CD4-positive, alpha-beta T cell (primary cell): Measurements from ENCODE around the gene FSHB. TPM values are rescaled to one million over a fixed set of nuclear protein-coding genes. Genes with fewer than 3 reads are reported as not detected.

Experiments used
- ATAC-seq: fragments of 200-7000 bp; cut with Tn5 transposase; one replicate; pipeline ENCODE4 v1.10.0; 2022; ENCODE audit warnings: mild to moderate bottlenecking; ENCODE audit not compliant: poor library complexity
- CTCF ChIA-PET: fragments of 350-600 bp; sonication (Branson Sonifier 250); formaldehyde crosslinking; loops from one replicate; lab custom pipeline; 2021; ENCODE audit warnings: antibody characterized with exemption, inconsistent platforms; lab: Charles Lee
- POLR2A ChIA-PET: fragments of 350-600 bp; sonication (Branson Sonifier 250); formaldehyde crosslinking; loops from one replicate; lab custom pipeline; 2021; ENCODE audit warnings: antibody characterized with exemption, inconsistent platforms; lab: Charles Lee
- DNase-seq, 14 experiments: peaks; one replicate each; pipeline ENCODE4 v3.0.0-alpha.2; 2013 to 2020; ENCODE audit warnings: mixed read lengths in 2 of 14
- H3K27ac ChIP-seq, 2 donors: one replicate each; pipeline versions ENCODE4 v1.5.1 to v1.7.0; 2013; ENCODE audit warnings: low read length in 2 of 2, low read depth in 1 of 2, mild to moderate bottlenecking in 1 of 2
- H3K27me3 ChIP-seq, 2 experiments: 1 replicate in 1 of 2; 2 replicates in 1 of 2; pipeline versions ENCODE4 v1.6.1 to v1.7.0; 2013; ENCODE audit warnings: low read length in 2 of 2, control low read depth in 1 of 2, mild to moderate bottlenecking in 1 of 2, moderate library complexity in 1 of 2; ENCODE audit not compliant: insufficient read depth in 2 of 2, control insufficient read depth in 1 of 2
- H3K36me3 ChIP-seq: one replicate; pipeline ENCODE4 v1.6.1; 2013; ENCODE audit warnings: low read length, control low read depth; ENCODE audit not compliant: insufficient read depth
- H3K4me1 ChIP-seq: one replicate; pipeline ENCODE4 v1.6.1; 2013; ENCODE audit warnings: low read length, control low read depth; ENCODE audit not compliant: insufficient read depth
- H3K4me3 ChIP-seq: one replicate; pipeline ENCODE4 v1.5.1; 2013; ENCODE audit warnings: mild to moderate bottlenecking, low read length, moderate library complexity
- H3K9me3 ChIP-seq, 2 experiments: 1 replicate in 1 of 2; 2 replicates in 1 of 2; pipeline versions ENCODE4 v1.6.1 to v1.7.0; 2013; ENCODE audit warnings: low read length in 2 of 2, mild to moderate bottlenecking in 2 of 2, control low read depth in 1 of 2, moderate library complexity in 1 of 2; ENCODE audit not compliant: control insufficient read depth in 1 of 2, insufficient read depth in 1 of 2
- H3K27ac Mint-ChIP-seq: one replicate; pipeline ENCODE4 v1.8.0; 2020; ENCODE audit warnings: mixed read lengths
- H3K27me3 Mint-ChIP-seq: one replicate; pipeline ENCODE4 v1.8.0; 2021; ENCODE audit warnings: mixed read lengths
- H3K36me3 Mint-ChIP-seq: one replicate; pipeline ENCODE4 v1.8.0; 2021; ENCODE audit warnings: low read depth, mixed read lengths
- H3K4me1 Mint-ChIP-seq: one replicate; pipeline ENCODE4 v1.8.0; 2021; ENCODE audit warnings: low read depth, mixed read lengths
- H3K4me3 Mint-ChIP-seq: one replicate; pipeline ENCODE4 v1.8.0; 2020; ENCODE audit warnings: mild to moderate bottlenecking, mixed read lengths
- H3K9me3 Mint-ChIP-seq: one replicate; pipeline ENCODE4 v1.8.0; 2020; ENCODE audit warnings: mixed read lengths
- CTCF ChIP-seq: fragments of 200-600 bp; IDR thresholded peaks from one replicate; pipeline ENCODE4 v1.8.0; 2022; ENCODE audit warnings: antibody characterized with exemption, mild to moderate bottlenecking
- intact Hi-C, 2 experiments: fragments of 100-400 bp; cut with DNase I in 1 of 2; cut with micrococcal nuclease in 1 of 2; formaldehyde crosslinking; loops; one replicate each; pipeline versions ENCODE4 v1.15.1 to v1.9.0; 2023 to 2025; cut with DNase I, micrococcal nuclease
- total RNA-seq, 174 experiments: library from RNA in 2 of 174; stranded (reverse) in 2 of 174; gene quantifications; one replicate each; pipeline ENCODE4 v1.2.3 and lab custom pipeline; 2021 to 2026

The FSHB gene
- total RNA-seq, 2 experiments from 2014 or later, result not detected

DNA sequence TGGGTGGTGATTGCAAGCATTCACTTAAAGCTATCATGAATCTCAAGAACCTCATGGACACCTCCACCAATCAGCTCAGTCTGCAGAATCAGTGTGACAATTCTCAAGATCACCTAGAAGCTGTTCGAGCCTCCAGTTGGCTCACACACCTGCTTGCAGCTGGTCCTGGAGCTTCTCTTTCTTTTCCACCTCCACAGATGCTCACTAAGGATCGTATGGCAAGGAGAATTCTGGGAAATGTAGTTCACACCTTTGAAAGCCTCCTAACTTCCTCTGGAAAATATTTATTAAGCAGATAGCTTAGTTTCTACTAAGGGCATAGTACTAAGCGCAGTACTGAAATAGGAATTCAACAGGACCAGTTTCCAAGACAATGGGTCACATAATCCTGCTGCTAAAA is 26.2 kb downstream of the FSHB start:
- no peaks in the 10 kb centered on the region for H3K9me3 ChIP-seq
- Mint-ChIP-seq H3K4me1 (no peaks in the 10 kb centered on the region), H3K27me3 (peaks cover 6% of the 10 kb centered on the region), H3K36me3 (no peaks in the 10 kb centered on the region), H3K27ac (no peak overlapping the region), H3K9me3 (peaks cover 2% of the 10 kb centered on the region), H3K4me3 (no peak overlapping the region)
- ATAC-seq (no peak), DNase-seq (no peak)
- no peaks in the 10 kb centered on the region for H3K4me1 ChIP-seq
- H3K36me3 ChIP-seq, result no peaks in the 10 kb centered on the region
- ChIA-PET CTCF (no interaction called here), POLR2A (no interaction called here)
- intact Hi-C loops, result no loop called here
- no peak for TF ChIP-seq CTCF
- H3K27me3 ChIP-seq, result no peaks in the 10 kb centered on the region
- H3K27ac ChIP-seq, result no peak overlapping the region
- H3K4me3 ChIP-seq, result no peak overlapping the region

- H3K9me3 Mint-ChIP-seq, result peaks cover 2% of the 10 kb centered on the region
- no peaks in the 10 kb centered on the region for H3K36me3 ChIP-seq
- intact Hi-C loops, result no loop called here
- H3K27ac Mint-ChIP-seq, result no peak overlapping the region
- H3K4me1 ChIP-seq, result no peaks in the 10 kb centered on the region
- no peaks in the 10 kb centered on the region for H3K4me1 Mint-ChIP-seq
- peaks cover 6% of the 10 kb centered on the region for H3K27me3 Mint-ChIP-seq
- H3K27ac ChIP-seq, result no peak overlapping the region
- H3K4me3 Mint-ChIP-seq, result no peak overlapping the region
- DNase-seq, result no peak
- no peaks in the 10 kb centered on the region for H3K9me3 ChIP-seq
- POLR2A ChIA-PET, result no interaction called here
- TF ChIP-seq CTCF, result no peak
- H3K27me3 ChIP-seq, result no peaks in the 10 kb centered on the region
- no peak for ATAC-seq
- CTCF ChIA-PET, result no interaction called here
- no peaks in the 10 kb centered on the region for H3K36me3 Mint-ChIP-seq
- no peak overlapping the region for H3K4me3 ChIP-seq
Measured at GRCh38 chr11:30258679-30259078, 27.9 kb downstream of the FSHB start.

- intact Hi-C loops, result no loop called here
- no peaks in the 10 kb centered on the region for H3K4me1 ChIP-seq
- no peaks in the 10 kb centered on the region for H3K27me3 ChIP-seq
- Mint-ChIP-seq H3K4me1 (no peaks in the 10 kb centered on the region), H3K9me3 (peaks cover 5% of the 10 kb centered on the region), H3K27ac (no peak overlapping the region), H3K27me3 (peaks cover 6% of the 10 kb centered on the region), H3K36me3 (no peaks in the 10 kb centered on the region), H3K4me3 (no peak overlapping the region)
- no peak overlapping the region for H3K4me3 ChIP-seq
- no peak overlapping the region for H3K27ac ChIP-seq
- ChIA-PET POLR2A (no interaction called here), CTCF (no interaction called here)
- H3K9me3 ChIP-seq, result no peaks in the 10 kb centered on the region
- no peaks in the 10 kb centered on the region for H3K36me3 ChIP-seq
- TF ChIP-seq CTCF, result no peak
- DNase-seq (no peak), ATAC-seq (no peak)
Measured at GRCh38 chr11:30260813-30261212, 30.0 kb downstream of the FSHB start.
